ENCODE measurements around the gene SCN8A.

DNA sequence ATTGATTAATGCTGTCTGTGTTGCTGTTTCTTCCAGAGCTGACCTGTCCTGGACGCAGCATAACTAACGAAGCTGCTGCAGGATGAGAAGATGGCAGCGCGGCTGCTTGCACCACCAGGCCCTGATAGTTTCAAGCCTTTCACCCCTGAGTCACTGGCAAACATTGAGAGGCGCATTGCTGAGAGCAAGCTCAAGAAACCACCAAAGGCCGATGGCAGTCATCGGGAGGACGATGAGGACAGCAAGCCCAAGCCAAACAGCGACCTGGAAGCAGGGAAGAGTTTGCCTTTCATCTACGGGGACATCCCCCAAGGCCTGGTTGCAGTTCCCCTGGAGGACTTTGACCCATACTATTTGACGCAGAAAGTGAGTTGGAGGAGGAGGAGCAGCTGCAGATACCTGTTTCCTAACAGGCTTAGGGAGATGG, 71.7 kb downstream of the SCN8A start:
- no peak for TF ChIP-seq POLR2A (IDR thresholded peaks at IDR 0.05)
- TF ChIP-seq, protein P1, sequence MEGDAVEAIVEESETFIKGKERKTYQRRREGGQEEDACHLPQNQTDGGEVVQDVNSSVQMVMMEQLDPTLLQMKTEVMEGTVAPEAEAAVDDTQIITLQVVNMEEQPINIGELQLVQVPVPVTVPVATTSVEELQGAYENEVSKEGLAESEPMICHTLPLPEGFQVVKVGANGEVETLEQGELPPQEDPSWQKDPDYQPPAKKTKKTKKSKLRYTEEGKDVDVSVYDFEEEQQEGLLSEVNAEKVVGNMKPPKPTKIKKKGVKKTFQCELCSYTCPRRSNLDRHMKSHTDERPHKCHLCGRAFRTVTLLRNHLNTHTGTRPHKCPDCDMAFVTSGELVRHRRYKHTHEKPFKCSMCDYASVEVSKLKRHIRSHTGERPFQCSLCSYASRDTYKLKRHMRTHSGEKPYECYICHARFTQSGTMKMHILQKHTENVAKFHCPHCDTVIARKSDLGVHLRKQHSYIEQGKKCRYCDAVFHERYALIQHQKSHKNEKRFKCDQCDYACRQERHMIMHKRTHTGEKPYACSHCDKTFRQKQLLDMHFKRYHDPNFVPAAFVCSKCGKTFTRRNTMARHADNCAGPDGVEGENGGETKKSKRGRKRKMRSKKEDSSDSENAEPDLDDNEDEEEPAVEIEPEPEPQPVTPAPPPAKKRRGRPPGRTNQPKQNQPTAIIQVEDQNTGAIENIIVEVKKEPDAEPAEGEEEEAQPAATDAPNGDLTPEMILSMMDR (IDR thresholded peaks at IDR 0.05) = no peak

All from breast epithelium (tissue), 3 donors.